NCI-H2107 treated with DMSO at 0.1 percent for 48 hours (cell line): ENCODE measurements around the gene METRNL.

ENCODE experiments used
- DNase-seq: peaks from one replicate; lab custom pipeline; 2025; ENCODE audit not compliant: unreplicated experiment; lab: John Stamatoyannopoulos, UW

Gene METRNL

DNA sequence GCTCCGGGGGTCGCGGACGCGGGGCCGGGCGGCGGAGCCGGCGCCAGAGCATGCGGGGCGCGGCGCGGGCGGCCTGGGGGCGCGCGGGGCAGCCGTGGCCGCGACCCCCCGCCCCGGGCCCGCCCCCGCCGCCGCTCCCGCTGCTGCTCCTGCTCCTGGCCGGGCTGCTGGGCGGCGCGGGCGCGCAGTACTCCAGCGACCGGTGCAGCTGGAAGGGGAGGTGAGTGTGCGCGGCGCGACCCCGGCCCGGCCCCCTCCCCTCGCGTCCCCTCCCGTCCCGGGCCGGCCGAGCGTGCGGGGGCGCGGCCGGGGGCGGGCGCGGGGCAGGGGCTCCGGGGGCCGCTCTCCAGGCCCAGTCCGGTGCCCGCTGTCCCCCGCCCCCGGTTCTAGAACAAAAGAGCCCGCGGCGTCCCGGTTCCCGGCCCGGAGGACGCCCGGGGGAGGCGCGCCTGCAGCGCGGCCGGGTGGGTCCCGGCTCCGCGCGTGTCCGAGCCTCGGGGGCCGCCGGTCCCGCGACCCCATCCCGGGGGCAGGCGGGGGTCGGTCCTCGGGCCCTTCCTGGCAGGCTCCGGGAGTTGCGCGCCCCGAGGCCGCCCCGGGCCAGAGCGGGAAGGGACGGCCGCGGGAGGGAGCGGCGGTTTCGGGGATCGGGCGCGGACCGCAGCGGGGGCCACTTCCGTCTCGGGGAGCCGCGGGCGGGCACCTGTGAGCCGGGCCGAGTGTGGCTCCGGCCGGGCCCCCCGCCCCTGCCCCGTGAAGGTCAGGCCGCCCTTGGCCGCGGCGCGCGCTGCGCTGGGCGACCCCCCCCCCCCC lies 563 bp downstream of the METRNL start:
- DNase-seq, result no peak

DNA sequence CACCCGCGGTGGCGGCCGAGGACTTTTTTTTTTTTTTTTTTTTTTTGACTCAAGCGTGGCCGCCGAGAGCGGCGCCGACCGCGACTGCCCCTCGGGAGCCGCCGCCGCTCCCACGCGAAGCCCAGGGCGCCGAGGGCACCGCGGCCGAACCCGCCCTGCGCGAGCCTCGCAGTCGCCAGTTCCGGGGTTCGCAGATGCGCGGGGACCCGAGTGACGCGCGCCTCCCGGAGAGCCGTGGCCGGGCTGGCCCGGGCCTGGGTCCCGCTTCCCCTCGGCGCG lies 1.1 kb downstream of the METRNL start:
- DNase-seq, result no peak

DNA sequence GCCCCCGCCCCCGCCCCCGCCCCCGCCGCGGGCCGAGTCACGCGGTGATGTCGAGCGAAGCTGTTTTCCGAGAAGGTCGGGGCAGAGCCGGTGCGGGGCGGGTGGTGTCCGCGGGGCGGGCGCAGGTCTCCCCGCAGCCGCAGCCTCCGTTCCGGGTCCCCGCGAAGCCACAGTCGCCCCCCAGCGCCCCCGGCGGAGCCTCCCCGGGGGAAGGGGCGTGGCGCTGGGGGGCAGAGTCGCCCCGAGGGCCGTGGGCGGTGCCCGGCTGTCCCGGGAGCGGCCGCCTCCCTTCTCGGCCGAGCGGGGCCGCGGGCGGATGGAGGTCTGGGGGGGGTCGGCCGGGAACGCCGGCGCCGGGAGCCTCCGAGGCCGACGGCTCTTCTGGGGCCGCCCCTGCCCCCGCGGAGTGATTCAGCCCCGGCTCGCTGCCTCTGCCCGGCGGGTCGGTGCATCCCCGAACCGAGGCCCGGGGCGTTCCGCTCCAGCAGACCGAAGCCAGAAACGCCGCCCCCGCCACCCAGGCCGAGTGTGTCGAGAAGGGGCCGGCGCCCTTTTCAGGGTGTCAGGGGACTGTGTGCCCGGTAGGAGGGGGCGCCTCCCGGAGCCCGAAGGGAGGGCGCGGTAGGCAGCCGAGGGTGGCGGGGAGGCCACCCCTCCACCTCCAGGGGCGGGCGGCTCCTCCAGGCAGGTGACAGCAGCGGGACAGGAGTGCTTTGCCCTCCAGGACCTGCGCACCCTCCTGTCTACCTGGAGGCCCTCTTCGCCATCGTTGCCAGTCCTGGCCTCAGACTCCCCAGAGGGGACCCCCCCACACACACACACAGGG lies 1.7 kb downstream of the METRNL start:
- no peak for DNase-seq

DNA sequence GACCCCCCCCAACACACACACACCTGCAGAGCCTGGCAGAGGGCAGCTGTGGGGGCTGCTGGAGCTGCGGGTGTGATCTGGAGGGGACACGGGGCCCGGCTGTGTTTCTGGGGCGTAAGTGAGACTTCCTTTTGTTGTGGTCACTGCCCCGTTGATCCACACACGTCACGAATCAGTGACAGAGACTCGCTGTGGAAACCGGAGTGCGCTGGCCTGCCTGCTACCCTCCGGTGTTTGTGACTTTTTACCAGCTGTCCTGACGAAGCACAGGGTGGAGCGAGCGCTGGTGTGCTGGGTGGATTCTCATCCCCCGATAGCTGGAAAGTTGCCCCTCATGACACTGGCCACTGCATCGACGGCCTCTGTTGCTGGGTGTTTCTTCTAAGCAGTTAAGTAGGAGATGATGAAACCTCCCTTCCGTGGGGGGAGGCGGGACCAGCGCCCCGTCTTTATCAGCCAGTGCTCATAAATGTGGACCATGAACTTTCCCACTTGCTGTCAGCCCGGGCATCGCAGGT lies 2.3 kb downstream of the METRNL start:
- no peak for DNase-seq

DNA sequence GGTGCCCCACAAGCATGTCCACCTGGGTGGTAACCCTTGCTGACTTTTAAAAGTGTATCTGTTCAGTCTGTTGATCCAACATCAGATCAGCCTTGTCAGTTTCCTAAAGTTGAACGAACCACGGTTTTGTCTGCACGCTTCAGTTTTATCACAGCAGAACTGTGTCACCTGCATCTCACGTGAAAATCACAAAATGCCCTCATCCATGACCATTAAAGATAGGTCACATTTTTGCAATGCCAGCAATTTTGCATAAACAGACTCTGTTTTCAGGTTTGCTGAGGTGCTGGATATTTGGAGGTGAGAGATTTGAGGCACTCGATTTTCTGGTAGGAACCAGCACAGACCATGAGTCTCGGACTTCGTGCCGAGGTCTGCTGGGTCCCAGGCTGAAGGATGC lies 3.0 kb downstream of the METRNL start:
- no peak for DNase-seq

DNA sequence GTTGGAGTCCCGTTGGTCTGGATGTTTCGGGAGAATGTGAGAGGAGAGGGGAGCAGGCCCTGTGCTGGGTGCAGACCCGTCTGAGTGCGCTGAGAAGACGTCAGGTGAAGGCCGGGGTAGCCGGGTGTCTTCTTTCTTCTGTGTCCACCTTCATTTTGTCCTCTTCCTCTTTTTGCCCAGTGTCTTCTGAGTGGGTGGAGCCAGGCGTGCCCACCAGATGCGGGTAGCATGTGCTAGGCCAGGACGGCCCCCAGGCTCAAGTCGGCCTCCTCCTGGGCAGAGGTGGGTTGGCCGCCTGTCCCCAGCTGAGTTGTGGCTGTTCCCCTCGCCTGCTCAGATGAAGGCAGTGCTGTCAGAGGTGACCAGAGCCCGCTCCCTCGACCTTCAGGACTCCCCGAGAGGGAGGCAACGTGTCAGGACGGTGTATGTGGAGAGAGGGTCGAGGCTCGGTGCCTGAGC lies 3.5 kb downstream of the METRNL start:
- no peak for DNase-seq

DNA sequence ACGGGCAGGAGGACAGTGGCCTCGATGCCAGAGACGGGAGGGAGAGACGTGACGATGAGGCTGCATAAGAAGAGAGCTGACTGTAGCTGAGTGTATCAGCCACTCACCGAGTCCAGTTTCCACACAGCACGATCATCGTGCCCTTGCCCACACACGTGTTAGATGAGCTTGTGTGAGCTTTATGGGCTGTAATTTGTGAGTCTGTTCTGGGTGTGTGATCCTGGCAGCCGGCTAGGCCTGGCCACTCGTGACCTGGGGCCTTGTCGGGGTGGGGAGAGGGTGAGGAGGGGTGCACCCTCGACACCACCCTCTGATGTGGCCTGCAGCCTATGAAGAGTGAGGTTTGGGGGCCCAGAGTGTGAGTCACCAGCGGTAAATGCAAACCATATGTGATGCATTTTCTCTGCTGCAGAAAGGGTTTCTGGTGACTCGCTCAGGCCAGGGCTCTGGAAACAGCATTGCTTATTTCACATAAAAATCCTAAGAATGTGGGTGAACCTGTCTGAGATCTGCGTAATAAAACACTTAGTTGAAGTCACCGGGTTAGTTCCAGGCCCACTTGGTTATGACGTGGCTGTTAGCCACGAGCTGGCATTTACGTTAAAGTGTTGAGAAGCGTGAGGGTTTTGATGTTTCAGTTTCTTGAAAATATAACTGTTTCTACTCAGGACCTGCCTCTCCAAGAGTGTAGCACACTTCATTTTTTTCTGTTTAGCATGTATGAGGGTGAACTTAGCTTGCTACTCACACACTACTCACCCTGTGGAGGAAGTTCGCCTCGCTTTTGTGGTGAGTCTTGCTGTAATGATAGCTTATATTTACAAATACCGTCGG lies 4.2 kb downstream of the METRNL start:
- DNase-seq, result no peak

DNA sequence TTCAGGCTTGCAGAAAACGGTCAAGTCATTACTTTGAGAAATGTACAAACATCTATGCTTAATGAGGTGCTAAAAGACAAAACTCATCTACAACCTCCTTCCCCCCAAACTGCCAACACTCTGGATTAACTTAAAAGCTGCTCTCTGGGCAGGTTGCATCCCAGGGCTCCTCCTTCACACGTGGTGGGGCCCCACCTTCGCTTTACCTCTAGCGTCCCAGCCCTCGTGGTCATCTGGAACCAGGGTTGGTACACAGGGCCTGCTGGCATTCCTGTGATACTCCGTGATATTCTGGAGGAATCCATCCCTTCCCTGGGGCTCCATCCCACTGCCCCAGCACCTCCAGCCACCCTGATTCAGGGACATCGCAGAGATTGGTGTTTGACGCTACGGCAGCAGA lies 4.8 kb downstream of the METRNL start:
- no peak for DNase-seq

DNA sequence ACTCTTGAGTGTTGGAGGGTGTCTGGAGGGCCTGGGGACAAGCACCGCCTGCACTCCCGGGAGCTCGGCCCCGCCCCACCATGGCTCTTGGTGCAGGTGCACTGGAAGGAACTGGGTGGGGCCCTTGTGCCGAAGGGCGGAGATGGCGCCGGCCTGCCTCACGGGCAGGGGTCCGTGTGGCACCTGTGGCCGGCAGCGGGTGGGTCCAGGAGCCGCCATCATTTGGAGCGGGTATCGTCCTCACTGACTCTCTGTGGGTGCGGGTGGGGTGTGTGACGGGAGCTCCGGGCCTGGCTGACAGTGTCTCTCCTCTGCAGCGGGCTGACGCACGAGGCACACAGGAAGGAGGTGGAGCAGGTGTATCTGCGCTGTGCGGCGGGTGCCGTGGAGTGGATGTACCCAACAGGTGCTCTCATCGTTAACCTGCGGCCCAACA lies 5.2 kb downstream of the METRNL start:
- no peak for DNase-seq

DNA sequence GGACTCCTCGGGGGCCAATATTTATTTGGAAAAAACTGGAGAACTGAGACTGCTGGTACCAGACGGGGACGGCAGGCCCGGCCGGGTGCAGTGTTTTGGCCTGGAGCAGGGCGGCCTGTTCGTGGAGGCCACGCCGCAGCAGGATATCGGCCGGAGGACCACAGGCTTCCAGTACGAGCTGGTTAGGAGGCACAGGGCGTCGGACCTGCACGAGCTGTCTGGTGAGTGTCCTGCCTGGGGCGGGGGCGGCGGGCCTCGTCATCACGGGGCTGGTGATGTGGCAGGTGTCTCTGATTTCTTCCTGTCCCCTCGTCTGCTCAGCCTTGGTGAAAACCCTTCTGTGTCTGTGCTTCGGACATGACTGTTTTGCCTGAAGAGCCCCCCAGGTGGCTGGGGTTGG lies 5.7 kb downstream of the METRNL start:
- DNase-seq, result no peak

DNA sequence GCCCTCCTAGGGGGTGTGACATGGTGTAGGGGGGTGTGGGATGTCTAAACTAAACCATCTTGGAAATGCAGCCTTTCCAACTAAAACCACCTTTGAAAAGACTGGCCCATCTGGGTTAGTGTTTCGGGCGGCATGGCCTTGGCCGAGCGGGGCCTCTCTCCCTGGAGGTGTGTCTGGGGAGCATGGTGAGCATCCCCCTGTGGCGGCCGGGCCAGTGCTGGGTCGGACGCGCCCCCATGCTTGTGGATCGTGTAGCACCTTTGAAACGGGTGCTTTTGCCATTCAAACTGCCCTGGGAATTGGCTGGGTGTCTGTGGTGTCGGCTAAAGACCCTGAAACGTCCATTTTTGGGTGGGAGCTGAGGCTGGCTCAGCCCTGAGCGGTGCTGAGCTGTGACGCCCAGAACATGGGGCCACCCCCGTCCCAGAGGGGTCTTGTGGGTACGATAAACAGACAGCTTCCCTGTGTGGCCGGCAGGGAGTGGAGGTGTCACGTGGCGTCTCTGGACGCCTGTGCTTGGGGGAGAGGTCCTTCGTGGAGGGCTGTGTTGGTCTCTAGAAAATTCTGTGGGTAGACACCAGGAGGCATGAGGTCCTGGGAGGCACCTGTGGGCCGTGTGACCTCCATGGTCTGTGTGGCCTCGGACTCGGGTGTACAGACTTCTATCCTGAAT lies 6.3 kb downstream of the METRNL start:
- no peak for DNase-seq

DNA sequence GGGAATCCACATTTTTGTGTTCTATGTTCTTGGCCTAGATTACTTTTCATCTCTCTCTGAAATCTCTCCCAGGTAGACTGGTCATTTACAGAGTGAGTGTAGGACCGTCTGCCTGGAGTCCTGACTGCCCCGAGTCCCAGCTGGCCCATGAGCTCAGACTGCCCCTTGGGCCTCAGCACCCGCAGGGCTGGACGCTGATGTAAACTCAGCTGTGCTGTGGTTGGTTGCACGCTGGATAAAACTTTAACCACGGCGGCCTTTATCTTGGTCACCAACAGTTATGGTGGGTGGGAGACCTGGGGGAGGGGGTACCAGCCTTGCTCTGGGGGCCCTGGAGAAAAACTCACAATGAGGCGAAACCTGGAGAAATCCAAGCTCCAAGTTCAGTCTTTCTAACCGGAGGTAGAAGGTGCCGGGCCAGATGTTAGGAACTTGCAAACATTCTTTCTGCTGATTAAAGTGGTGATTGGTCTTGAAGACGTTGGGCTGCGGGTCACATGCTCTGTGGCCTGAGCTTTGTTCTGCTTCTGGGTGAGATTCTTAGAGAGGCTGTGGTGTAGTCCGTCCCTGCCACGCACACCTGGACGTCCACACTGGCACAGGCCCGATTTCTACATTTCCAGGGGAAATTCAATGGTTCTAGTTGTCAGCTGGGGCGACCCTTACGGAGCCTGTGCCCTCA lies 6.9 kb downstream of the METRNL start:
- DNase-seq, result no peak

DNA sequence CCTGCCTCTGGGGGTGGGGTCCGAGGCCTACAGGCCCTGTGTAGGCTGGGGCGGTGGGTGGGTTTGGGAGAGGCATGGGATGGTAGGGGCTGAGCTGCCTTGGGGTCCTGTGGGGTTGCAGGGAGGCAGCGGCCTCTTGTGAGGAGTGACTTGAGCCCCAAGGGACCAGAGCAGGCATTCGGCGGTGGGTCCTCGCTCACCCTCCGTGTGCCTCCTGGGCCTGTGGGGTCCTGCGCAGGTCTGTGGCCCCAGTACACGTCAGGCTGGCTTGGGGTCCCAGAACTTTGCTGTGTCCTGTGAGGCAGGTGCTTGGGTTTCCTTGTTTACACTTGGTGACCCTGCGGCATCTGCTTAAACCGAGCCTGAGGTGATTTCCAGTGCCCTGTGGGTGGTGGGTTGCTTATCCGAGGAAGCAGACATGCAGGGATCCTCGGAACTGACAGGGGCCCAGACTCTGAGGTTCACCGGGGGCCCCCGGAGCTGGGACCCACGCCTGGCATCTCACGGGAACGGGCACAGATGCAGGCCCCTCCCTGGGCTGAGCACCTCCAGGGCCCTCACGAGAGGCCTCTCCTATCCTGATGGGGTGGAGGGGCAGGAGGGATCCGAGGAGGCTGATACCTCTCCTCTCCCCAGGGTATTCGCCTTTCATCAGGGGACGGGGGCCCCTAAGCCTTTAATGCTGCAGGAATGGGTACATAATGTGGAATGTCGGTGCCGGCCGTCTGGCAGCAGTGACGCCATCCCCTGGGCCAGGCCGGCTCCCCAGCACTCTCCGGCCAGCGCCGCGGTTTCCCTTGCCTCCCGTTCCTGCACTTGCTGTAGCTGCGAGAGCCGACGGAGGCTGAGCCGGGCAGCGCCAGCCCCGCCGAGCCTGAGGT lies 7.7 kb downstream of the METRNL start:
- no peak for DNase-seq

DNA sequence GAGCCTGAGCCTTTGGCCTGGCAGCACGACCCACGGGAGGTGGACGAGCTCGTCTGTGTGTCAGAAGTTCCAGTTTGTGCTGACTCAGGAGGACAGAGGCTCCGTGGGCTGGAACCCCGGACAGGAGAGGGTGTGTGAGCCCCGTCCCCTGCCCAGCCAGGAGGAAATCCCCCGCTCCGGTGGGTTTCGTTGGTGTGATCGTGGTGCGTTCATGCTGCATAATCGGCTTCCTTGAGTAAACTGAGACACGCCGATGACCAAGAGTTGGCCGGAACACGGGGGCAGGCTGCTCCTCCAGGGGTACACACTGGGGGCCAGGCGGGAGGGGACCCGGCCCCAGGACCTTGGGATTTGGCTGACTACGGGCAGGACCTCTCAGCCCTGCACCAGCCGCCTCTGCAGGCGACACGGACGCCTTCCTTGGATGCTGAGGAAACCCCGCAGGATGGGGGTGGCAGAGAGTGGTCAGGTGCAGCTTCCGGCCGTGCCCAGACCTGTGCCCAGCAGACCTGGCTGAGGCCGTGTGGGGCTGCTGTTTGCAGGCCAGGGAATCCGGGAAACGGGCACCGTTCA lies 8.5 kb downstream of the METRNL start:
- DNase-seq, result no peak

DNA sequence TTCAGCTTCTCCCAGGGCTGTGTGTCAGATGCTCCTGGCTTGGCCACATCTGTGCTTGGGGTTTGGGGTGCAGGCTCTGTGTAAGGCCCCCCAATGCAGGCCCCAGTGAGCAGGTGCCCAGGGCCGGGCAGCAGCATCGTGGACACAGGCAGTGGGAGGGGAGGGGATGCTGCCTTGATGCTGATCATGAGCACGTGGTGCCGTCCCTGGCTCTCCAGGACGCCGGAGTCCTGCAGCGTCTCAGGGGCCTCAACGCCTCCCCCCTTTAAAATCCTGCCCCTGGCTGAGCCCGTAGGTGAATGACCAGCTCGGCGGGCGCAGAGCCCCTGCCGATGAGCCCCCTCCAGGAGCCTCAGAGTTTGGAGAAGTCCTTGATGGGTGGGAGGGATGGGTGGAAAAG lies 9.0 kb downstream of the METRNL start:
- no peak for DNase-seq

DNA sequence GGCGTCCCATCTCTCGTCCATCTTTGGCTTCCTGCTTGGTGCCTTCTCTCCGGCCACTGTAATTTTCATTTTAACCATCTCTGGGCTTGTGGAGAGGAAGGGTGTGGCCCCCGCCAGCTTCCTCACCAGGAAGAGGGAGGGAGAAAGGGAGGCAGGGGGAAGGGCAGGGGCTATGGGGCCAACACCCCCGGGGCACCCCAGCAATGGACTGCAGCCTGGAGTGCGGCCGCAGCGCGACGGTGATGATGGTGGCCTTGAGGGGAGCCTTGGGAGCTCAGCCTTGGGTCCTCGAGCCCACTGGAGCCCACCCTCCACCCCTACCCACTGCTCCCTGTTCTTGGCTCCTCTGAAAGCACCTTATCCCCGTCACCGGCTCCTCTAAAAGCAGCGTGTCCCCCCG lies 9.5 kb downstream of the METRNL start:
- DNase-seq, result no peak

DNA sequence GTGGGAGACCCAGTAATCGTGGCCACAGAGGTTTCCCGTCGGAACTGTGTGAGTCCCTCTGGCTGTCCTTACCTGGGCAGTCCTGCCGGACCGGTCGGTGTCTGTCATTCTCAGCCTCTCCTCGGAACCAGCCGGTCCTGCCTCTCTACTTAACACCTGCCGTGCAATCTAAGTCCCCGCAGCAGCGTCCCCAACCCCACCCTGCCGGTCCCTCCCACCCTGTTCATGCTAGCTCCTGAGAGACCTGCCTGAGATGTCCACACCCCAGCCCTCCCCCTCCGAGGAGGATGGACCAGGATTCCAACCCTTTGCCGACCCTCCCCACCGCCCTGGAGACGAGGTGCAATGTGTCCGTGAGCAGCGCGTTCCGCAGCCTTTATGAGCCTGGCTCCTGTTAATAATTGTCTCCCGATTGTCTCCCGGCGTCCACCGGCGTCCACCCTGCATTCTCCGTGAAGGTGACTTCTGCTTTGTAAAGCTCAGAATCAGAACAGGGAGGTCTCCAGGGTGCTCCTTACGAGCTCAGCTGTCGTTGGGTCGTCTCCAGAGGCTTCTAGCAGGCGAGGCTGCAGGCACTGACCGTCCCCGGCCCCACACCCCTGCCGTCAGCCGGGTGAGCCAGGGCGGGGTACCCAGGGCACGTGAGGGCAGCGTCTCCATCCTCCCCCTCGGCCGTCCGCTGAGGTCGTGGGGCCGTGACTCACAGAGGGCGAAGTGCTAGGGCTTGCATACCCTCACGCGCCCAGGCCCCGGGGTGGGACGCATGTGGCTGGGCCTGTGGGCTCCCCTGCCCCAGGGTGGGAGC lies 10.1 kb downstream of the METRNL start:
- no peak for DNase-seq
